ENCODE data around the gene STIM1.

DNA sequence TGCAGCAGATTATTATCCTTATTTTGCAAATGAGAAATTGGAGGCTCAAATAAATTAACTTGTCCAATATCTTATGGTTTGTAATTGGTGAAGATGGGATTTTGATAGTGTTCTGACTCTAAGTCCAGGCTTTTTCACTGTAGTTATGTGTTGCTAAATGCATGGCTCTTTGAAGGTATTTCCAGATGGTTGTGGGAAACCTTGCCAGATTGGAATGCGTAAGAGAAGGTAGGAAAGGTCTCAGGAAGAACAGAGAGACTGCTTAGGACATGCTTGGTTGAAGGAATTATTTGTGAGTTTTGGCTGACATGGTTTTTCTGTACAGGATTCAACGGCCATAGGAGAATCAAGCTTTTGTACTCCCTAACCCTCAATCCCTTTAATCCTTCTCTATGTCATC, 108.6 kb downstream of the STIM1 start:
- TF ChIP-seq, protein P1, sequence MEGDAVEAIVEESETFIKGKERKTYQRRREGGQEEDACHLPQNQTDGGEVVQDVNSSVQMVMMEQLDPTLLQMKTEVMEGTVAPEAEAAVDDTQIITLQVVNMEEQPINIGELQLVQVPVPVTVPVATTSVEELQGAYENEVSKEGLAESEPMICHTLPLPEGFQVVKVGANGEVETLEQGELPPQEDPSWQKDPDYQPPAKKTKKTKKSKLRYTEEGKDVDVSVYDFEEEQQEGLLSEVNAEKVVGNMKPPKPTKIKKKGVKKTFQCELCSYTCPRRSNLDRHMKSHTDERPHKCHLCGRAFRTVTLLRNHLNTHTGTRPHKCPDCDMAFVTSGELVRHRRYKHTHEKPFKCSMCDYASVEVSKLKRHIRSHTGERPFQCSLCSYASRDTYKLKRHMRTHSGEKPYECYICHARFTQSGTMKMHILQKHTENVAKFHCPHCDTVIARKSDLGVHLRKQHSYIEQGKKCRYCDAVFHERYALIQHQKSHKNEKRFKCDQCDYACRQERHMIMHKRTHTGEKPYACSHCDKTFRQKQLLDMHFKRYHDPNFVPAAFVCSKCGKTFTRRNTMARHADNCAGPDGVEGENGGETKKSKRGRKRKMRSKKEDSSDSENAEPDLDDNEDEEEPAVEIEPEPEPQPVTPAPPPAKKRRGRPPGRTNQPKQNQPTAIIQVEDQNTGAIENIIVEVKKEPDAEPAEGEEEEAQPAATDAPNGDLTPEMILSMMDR (IDR thresholded peaks at IDR 0.05): no peak
- no peak for TF ChIP-seq POLR2A (IDR thresholded peaks at IDR 0.05)
